ENCODE results near the gene CAVIN2. TPM values are rescaled to one million over a fixed set of nuclear protein-coding genes. Genes with fewer than 3 reads are reported as not detected.

Gene CAVIN2
- total and polyA plus RNA-seq, 2 donors (not counting 3 experiments of a cell fraction or from before 2014, with no cell fraction given) = 202 to 260 TPM

- H2AFZ ChIP-seq (ENCODE audit: low read depth, low read length) = no peak overlapping the region
- FAIRE-seq (no peak), DNase-seq (ENCODE audit: low read depth, low spot score) (no peak)
- dilution Hi-C loops (cut with MboI; ENCODE audit: extremely low pct_ligation_motif_present, low sequenced_read_pairs) = no loop called here
- H3K79me2 ChIP-seq (ENCODE audit: control insufficient read depth, insufficient read depth, low read length) = no peaks in the 10 kb centered on the region
- ChIA-PET CTCF (interaction anchor here (0.8 to 2.0 kb wide), 6 partner anchors 9 to 301 kb away, joined by 3 to 7 read pairs (median 4); partner anchors contain the start of gene CAVIN2), POLR2A (interaction anchor here (1.0 kb wide), 1 partner anchor 14 kb away, joined by 3 read pairs; the partner anchor contains the start of gene CAVIN2)
- no peak for TF ChIP-seq MAX (IDR thresholded peaks at IDR 0.05; ENCODE audit: insufficient read depth, insufficient read length)
- TF ChIP-seq POLR2AphosphoS5 (IDR thresholded peaks at IDR 0.05; ENCODE audit: insufficient read depth, low read depth, low read length) = no peak
- H4K20me1 ChIP-seq (replicated peaks; ENCODE audit: control insufficient read depth, extremely low read depth, insufficient read depth, low read length) = no peaks in the 10 kb centered on the region
- no peak overlapping the region for H3K27ac ChIP-seq (ENCODE audit: insufficient read depth, low read depth, low read length)
- no TSS peak for BruUV-seq (replicated peaks)
- intact Hi-C loops (cut with micrococcal nuclease) = no loop called here
- no peaks in the 10 kb centered on the region for H3K27me3 ChIP-seq (ENCODE audit: control insufficient read depth in 2 of 2, insufficient read depth in 2 of 2, low read length in 2 of 2)
- H3K4me2 ChIP-seq (ENCODE audit: insufficient read depth, low read length) = no peak overlapping the region
- H3K4me3 ChIP-seq (replicated peaks in 1 of 3; ENCODE audit: insufficient read depth in 1 of 3, low read depth in 1 of 3, low read length in 3 of 3) = no peak overlapping the region
- no peak overlapping the region for H3K9ac ChIP-seq (replicated peaks; ENCODE audit: extremely low read depth, insufficient read depth, low read length)
- no peaks in the 10 kb centered on the region for H3K9me3 ChIP-seq (replicated peaks; ENCODE audit: control insufficient read depth, insufficient read depth, low read length)
- H3K9me1 ChIP-seq (replicated peaks; ENCODE audit: control insufficient read depth, extremely low read depth, insufficient read depth, low read length) = no peaks in the 10 kb centered on the region
- no peaks in the 10 kb centered on the region for H3K36me3 ChIP-seq (ENCODE audit: control insufficient read depth in 2 of 2, extremely low read depth in 1 of 2, insufficient read depth in 2 of 2, low read length in 2 of 2)
- peaks cover 47% of the 10 kb centered on the region for H3K4me1 ChIP-seq (ENCODE audit: control insufficient read depth, extremely low read depth, insufficient read depth, low read length)
Measured at GRCh38 chr2:191860760-191861466, 14.0 kb upstream of the CAVIN2 start.

GRCh38 chr2:191859681-191860080 is 12.8 kb upstream of the CAVIN2 start:
- H3K9me3 ChIP-seq (replicated peaks; ENCODE audit: control insufficient read depth, insufficient read depth, low read length) = no peaks in the 10 kb centered on the region
- H3K36me3 ChIP-seq (ENCODE audit: control insufficient read depth in 2 of 2, extremely low read depth in 1 of 2, insufficient read depth in 2 of 2, low read length in 2 of 2) = no peaks in the 10 kb centered on the region
- no TSS peak for BruUV-seq (replicated peaks)
- dilution Hi-C loops (cut with MboI; ENCODE audit: extremely low pct_ligation_motif_present, low sequenced_read_pairs) (no loop called here), intact Hi-C loops (cut with micrococcal nuclease) (no loop called here)
- H3K9me1 ChIP-seq (replicated peaks; ENCODE audit: control insufficient read depth, extremely low read depth, insufficient read depth, low read length) = no peaks in the 10 kb centered on the region
- DNase-seq (ENCODE audit: low read depth, low spot score) (no peak), FAIRE-seq (no peak)
- no peak overlapping the region for H3K4me3 ChIP-seq (replicated peaks in 1 of 3; ENCODE audit: insufficient read depth in 1 of 3, low read depth in 1 of 3, low read length in 3 of 3)
- H4K20me1 ChIP-seq (replicated peaks; ENCODE audit: control insufficient read depth, extremely low read depth, insufficient read depth, low read length) = no peaks in the 10 kb centered on the region
- peaks cover 47% of the 10 kb centered on the region for H3K4me1 ChIP-seq (ENCODE audit: control insufficient read depth, extremely low read depth, insufficient read depth, low read length)
- TF ChIP-seq CTCF (IDR thresholded peaks at IDR 0.05; ENCODE audit: extremely low read depth in 1 of 2, insufficient read depth in 1 of 2, low read depth in 1 of 2, low read length in 2 of 2) (no peak), EZH2 (IDR thresholded peaks at IDR 0.05; ENCODE audit: borderline replicate concordance, low read depth, low read length, severe bottlenecking) (no peak), FOS (IDR thresholded peaks at IDR 0.05; ENCODE audit: borderline replicate concordance, insufficient read depth, low read length) (no peak), POLR2A (IDR thresholded peaks at IDR 0.05; ENCODE audit: low read depth, low read length) (no peak), JUN (IDR thresholded peaks at IDR 0.05; ENCODE audit: borderline replicate concordance, insufficient read depth, insufficient read length, low read depth) (no peak), POLR2AphosphoS5 (IDR thresholded peaks at IDR 0.05; ENCODE audit: insufficient read depth, low read depth, low read length) (no peak), GATA2 (IDR thresholded peaks at IDR 0.05; ENCODE audit: insufficient read depth, insufficient read length, low read depth, low read length) (no peak), MYC (IDR thresholded peaks at IDR 0.05; ENCODE audit: low read depth, low read length) (no peak), MAX (IDR thresholded peaks at IDR 0.05; ENCODE audit: insufficient read depth, insufficient read length) (no peak)
- no peaks in the 10 kb centered on the region for H3K79me2 ChIP-seq (ENCODE audit: control insufficient read depth, insufficient read depth, low read length)
- no peaks in the 10 kb centered on the region for H3K27me3 ChIP-seq (ENCODE audit: control insufficient read depth in 2 of 2, insufficient read depth in 2 of 2, low read length in 2 of 2)
- POLR2A ChIA-PET = no interaction called here
- H3K9ac ChIP-seq (replicated peaks; ENCODE audit: extremely low read depth, insufficient read depth, low read length) = no peak overlapping the region
- no peak overlapping the region for H2AFZ ChIP-seq (ENCODE audit: low read depth, low read length)
- no peak overlapping the region for H3K4me2 ChIP-seq (ENCODE audit: insufficient read depth, low read length)
- CTCF ChIA-PET = no interaction called here
- no peak overlapping the region for H3K27ac ChIP-seq (ENCODE audit: insufficient read depth, low read depth, low read length)
